Stimulated activated CD4-positive, alpha-beta T cell treated with anti-CD3 and anti-CD28 coated beads, Interleukin-15, amount 100 ng/mL, for 1 hour (primary cell): ENCODE results near the gene GLS.
"Not testable (repeated sequence)": the region's sequence is repeated elsewhere in the genome, so short reads cannot be mapped to it uniquely, and the experiment has no call there.

Source experiments
- DNase-seq, 2 donors: peaks; one replicate each; pipeline ENCODE4 v3.0.0-alpha.2; 2020; ENCODE audit warnings: low read depth in 1 of 2, low spot score in 1 of 2

The GLS gene

GRCh38 chr2:190882856-190883582, 2.4 kb downstream of the GLS start:
- DNase-seq = no peak

- DNase-seq = not testable (repeated sequence)
Measured at GRCh38 chr2:190885844-190886243, 5.2 kb downstream of the GLS start.

- DNase-seq = no peak
Measured at GRCh38 chr2:190887089-190887488, 6.5 kb downstream of the GLS start.

- DNase-seq = no peak
Measured at GRCh38 chr2:190888449-190888848, 7.8 kb downstream of the GLS start.

GRCh38 chr2:190889175-190889943, 8.7 kb downstream of the GLS start:
- no peak for DNase-seq

- no peak for DNase-seq
Measured at GRCh38 chr2:190891372-190891771, 10.8 kb downstream of the GLS start.

GRCh38 chr2:190891889-190892288, 11.3 kb downstream of the GLS start:
- no peak for DNase-seq

- no peak for DNase-seq
Measured at GRCh38 chr2:190893157-190893556, 12.5 kb downstream of the GLS start.

- no peak for DNase-seq
Measured at GRCh38 chr2:190896477-190896876, 15.9 kb downstream of the GLS start.

GRCh38 chr2:190903693-190904450, 23.3 kb downstream of the GLS start:
- DNase-seq = no peak

- DNase-seq = no peak
Measured at GRCh38 chr2:190904640-190905261, 24.1 kb downstream of the GLS start.

GRCh38 chr2:190908532-190908931, 27.9 kb downstream of the GLS start:
- DNase-seq = no peak

- no peak for DNase-seq
Measured at GRCh38 chr2:190909680-190910079, 29.1 kb downstream of the GLS start.

GRCh38 chr2:190910341-190911136, 29.9 kb downstream of the GLS start:
- DNase-seq = no peak

- DNase-seq = no peak
Measured at GRCh38 chr2:190911813-190912212, 31.2 kb downstream of the GLS start.

GRCh38 chr2:190912726-190913125, 32.1 kb downstream of the GLS start:
- no peak for DNase-seq

- DNase-seq = no peak
Measured at GRCh38 chr2:190913725-190914124, 33.1 kb downstream of the GLS start.

GRCh38 chr2:190916829-190917228, 36.2 kb downstream of the GLS start:
- DNase-seq = no peak

- no peak for DNase-seq
Measured at GRCh38 chr2:190920085-190920484, 39.5 kb downstream of the GLS start.

GRCh38 chr2:190922376-190922775, 41.8 kb downstream of the GLS start:
- no peak for DNase-seq

- DNase-seq = no peak
Measured at GRCh38 chr2:190927301-190927700, 46.7 kb downstream of the GLS start.
